ENCODE results near the gene CCT6A.
"Not testable (repeated sequence)": the region's sequence is repeated elsewhere in the genome, so short reads cannot be mapped to it uniquely, and the experiment has no call there.

Gene CCT6A

DNA sequence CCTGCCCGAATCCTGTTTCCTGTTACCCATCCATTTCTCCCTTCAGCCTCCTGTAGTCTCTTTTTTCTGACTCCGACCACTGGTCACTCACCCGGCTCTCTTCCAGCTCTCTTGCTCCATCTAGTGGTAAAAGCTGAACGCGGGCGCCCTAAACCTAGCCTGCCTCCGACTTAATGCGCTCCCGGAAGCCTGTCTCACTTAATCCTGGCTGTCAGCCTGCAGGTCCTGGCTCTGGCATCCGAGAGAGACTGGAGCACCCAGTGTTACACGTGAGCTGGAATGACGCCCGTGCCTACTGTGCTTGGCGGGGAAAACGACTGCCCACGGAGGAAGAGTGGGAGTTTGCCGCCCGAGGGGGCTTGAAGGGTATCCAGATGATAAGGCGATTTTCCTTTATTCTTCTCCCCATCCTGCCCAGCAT is 22.8 kb downstream of the CCT6A start:
- ChIA-PET CTCF (interaction anchor here (0.6 to 4.5 kb wide), 34 partner anchors 9 to 649 kb away, joined by 3 to 37 read pairs (median 5); partner anchors contain the start of genes CCT6A, NIPSNAP2, PHKG1 and PSPH), POLR2A (no interaction called here)
- TF ChIP-seq, protein P1, sequence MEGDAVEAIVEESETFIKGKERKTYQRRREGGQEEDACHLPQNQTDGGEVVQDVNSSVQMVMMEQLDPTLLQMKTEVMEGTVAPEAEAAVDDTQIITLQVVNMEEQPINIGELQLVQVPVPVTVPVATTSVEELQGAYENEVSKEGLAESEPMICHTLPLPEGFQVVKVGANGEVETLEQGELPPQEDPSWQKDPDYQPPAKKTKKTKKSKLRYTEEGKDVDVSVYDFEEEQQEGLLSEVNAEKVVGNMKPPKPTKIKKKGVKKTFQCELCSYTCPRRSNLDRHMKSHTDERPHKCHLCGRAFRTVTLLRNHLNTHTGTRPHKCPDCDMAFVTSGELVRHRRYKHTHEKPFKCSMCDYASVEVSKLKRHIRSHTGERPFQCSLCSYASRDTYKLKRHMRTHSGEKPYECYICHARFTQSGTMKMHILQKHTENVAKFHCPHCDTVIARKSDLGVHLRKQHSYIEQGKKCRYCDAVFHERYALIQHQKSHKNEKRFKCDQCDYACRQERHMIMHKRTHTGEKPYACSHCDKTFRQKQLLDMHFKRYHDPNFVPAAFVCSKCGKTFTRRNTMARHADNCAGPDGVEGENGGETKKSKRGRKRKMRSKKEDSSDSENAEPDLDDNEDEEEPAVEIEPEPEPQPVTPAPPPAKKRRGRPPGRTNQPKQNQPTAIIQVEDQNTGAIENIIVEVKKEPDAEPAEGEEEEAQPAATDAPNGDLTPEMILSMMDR (IDR thresholded peaks at IDR 0.05; ENCODE audit: control extremely low read depth, extremely low read depth, low read depth, missing control alignments), result peak; percentile 85
- peak; percentile 78 for DNase-seq (ENCODE audit: extremely low spot score)

DNA sequence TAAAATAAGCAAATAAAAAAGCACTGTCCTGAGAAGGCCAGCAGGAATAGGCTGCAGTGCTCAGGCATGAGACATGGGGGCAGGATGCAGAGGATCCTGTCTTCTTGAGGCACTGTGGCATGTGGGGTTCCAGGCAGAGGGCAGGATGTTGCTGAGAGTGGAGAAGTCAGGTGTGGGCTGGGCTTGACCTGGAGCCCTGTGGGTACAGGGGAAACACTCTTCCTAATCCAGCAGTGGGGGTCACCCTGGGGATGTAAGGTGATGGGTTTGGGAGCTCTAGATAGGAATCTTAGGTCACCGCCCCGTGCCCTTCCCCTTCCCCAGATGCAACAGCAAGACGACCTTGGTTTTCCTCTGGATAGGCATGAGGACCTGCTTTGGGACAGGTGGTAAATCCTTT is 26.1 kb downstream of the CCT6A start:
- TF ChIP-seq, protein P1 (IDR thresholded peaks at IDR 0.05; ENCODE audit: control extremely low read depth, extremely low read depth, low read depth, missing control alignments), result no peak
- CTCF ChIA-PET, result interaction anchor here (1.0 to 2.1 kb wide), 3 partner anchors 13 to 436 kb away, joined by 3 to 6 read pairs (median 4); partner anchors contain the start of gene SUMF2
- POLR2A ChIA-PET, result interaction anchor here (1.1 kb wide), 1 partner anchor 28 kb away, joined by 4 read pairs; the partner anchor contains the start of gene CHCHD2
- no peak for DNase-seq (ENCODE audit: extremely low spot score)

DNA sequence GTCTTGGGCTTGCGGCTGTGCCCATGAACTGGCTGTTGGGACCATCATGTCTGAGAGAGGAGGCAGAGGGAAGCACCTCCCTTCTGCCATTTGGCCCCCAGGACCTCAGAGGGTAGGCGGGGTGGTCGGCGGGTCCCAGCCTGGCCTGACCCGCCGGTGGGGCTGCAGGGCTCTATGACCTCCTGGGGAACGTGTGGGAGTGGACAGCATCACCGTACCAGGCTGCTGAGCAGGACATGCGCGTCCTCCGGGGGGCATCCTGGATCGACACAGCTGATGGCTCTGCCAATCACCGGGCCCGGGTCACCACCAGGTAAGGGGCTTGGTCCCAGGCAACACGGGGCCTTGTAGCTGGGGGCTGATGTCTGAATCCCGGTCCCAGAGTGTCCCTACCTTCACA is 26.6 kb downstream of the CCT6A start:
- no peak for DNase-seq (ENCODE audit: extremely low spot score)
- ChIA-PET CTCF (interaction anchor here (1.0 to 2.1 kb wide), 4 partner anchors 11 to 437 kb away, joined by 3 to 6 read pairs (median 4); partner anchors contain the start of gene SUMF2), POLR2A (interaction anchor here (1.1 kb wide), 1 partner anchor 28 kb away, joined by 4 read pairs; the partner anchor contains the start of gene CHCHD2)
- TF ChIP-seq, protein P1 (IDR thresholded peaks at IDR 0.05; ENCODE audit: control extremely low read depth, extremely low read depth, low read depth, missing control alignments), result no peak

DNA sequence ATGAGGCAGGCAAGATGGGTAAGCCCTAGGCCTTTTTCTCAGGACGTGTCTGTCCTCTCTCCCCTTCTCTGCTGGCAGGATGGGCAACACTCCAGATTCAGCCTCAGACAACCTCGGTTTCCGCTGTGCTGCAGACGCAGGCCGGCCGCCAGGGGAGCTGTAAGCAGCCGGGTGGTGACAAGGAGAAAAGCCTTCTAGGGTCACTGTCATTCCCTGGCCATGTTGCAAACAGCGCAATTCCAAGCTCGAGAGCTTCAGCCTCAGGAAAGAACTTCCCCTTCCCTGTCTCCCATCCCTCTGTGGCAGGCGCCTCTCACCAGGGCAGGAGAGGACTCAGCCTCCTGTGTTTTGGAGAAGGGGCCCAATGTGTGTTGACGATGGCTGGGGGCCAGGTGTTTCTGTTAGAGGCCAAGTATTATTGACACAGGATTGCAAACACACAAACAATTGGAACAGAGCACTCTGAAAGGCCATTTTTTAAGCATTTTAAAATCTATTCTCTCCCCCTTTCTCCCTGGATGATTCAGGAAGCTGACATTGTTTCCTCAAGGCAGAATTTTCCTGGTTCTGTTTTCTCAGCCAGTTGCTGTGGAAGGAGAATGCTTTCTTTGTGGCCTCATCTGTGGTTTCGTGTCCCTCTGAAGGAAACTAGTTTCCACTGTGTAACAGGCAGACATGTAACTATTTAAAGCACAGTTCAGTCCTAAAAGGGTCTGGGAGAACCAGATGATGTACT is 28.1 kb downstream of the CCT6A start:
- ChIA-PET POLR2A (no interaction called here), CTCF (interaction anchor here (0.7 to 2.0 kb wide), 2 partner anchors 10 kb away, joined by 3 to 5 read pairs; no protein-coding TSS in a partner anchor)
- TF ChIP-seq, protein P1 (IDR thresholded peaks at IDR 0.05; ENCODE audit: control extremely low read depth, extremely low read depth, low read depth, missing control alignments), result no peak
- no peak for DNase-seq (ENCODE audit: extremely low spot score)

DNA sequence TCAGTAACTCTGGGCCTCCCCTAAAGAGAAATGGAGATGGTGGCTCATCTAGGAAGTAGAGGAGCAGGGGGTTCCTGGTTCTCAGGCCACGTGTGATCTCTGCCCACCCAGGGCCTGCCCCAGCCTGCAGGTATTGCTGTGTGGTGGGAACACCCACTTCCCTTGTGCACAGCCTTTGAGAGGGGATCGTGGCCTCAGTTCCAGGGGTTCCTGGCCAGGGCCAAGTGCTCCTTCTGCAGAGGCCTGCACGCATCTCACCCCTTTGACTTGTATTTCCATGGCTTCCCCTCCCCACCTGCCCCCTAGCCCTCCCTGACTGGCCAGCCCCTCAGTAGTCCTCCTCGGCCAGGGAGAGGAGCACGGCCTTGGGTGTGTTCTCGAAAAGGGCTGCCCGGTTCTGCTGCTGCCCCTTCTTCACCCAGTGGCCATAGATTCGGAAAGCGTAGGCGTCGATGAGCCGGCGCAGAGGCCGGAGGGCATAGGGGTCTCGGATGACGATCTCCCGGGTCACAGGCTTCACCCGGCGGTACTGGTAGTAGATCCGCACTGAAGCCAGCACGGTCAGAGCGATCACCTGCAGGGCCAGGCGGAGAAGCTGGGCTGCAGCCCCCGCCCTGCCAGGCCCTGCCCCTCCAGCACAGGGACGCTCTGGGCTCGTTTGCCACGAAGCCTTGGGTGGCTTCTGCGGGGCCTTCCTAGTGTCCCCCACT is 29.3 kb downstream of the CCT6A start:
- POLR2A ChIA-PET; DNase-seq (ENCODE audit: extremely low spot score); CTCF ChIA-PET: not testable (repeated sequence)

DNA sequence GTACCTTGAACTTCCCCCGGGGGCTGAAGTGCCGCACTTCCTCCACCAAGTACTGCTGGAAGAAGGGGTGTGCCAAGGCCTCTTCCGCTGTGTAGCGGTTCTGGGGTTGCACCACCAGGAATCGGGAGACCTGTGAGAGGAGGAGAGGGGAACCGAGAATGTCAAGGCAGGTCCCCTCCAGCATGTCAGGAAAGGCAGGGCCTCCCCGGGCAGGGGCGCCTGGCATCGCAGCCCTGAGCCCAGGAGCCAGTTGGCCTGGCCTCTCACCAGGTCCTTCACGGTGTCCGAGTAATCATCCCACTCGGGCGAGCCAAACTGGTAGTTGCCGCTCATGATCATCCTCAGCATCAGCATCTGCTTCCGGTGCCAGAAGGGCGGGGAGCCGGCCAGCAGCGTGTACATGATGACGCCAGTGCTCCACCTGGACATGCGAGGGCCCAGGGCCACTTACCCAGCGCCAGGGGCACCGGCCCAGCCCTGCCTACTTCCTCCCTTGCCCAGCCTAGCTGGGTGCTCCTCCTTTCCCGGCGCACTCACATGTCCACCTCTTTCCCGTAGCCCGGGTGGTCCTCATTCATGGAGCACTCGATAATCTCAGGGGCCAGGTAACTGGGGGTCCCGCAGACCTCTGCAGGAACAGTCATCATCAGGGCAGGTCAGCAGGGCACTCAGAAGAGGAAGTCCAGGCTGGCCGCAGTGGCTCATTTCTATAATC is 30.2 kb downstream of the CCT6A start:
- TF ChIP-seq, protein P1 (IDR thresholded peaks at IDR 0.05; ENCODE audit: control extremely low read depth, extremely low read depth, low read depth, missing control alignments), result no peak
- DNase-seq (ENCODE audit: extremely low spot score), result no peak
- CTCF ChIA-PET, result no interaction called here
- POLR2A ChIA-PET, result no interaction called here
